OCI-LY7 (cell line): ENCODE measurements around the gene ANKRD45. TPM values are rescaled to one million over a fixed set of nuclear protein-coding genes. Genes with fewer than 3 reads are reported as not detected.
A peak's percentile ranks its signal among the peaks of the same experiment; 100 is the strongest.

Source experiments
- BruUV-seq: library from RNA; stranded (reverse); fragments of 400-500 nt; replicated peaks from 2 replicates; lab custom pipeline; 2021; lab: Mats Ljungman, UMichigan
- CTCF ChIA-PET: fragments of 300-600 bp; sonication (Branson Sonifier 250); formaldehyde crosslinking; loops from one replicate; lab custom pipeline; 2022; ENCODE audit warnings: antibody characterized with exemption; ENCODE audit not compliant: unreplicated experiment; lab: Charles Lee
- POLR2A ChIA-PET: fragments of 300-600 bp; sonication (Branson Sonifier 250); formaldehyde crosslinking; loops from one replicate; lab custom pipeline; 2022; ENCODE audit warnings: antibody characterized with exemption; lab: Charles Lee
- DNase-seq: peaks from one replicate; pipeline ENCODE4 v3.0.0-alpha.2; 2015; ENCODE audit warnings: low spot score
- H2AFZ ChIP-seq: fragments of 200-600 bp; sonication (generic), shearing (Covaris generic); 2 replicates; pipeline ENCODE4 v1.6.1; 2014; ENCODE audit warnings: mild to moderate bottlenecking, antibody characterized with exemption, low read length, moderate library complexity
- H3K27ac ChIP-seq: fragments of 200-600 bp; sonication (generic); 2 replicates; pipeline ENCODE4 v1.5.1; 2014; ENCODE audit warnings: mixed run types, low read depth, mild to moderate bottlenecking, moderate library complexity, low read length, inconsistent platforms; ENCODE audit not compliant: poor library complexity, severe bottlenecking
- H3K36me3 ChIP-seq: fragments of 200-600 bp; sonication (generic); 2 replicates; pipeline ENCODE4 v1.6.1; 2014; ENCODE audit warnings: mild to moderate bottlenecking, antibody characterized with exemption, low read length, moderate library complexity, mixed read lengths; ENCODE audit not compliant: insufficient read depth
- H3K4me1 ChIP-seq: fragments of 200-600 bp; sonication (generic); 2 replicates; pipeline ENCODE4 v1.5.1; 2014; ENCODE audit warnings: mild to moderate bottlenecking, low read length; ENCODE audit not compliant: insufficient read depth, poor library complexity, severe bottlenecking
- H3K4me2 ChIP-seq: fragments of 200-600 bp; sonication (generic); 2 replicates; pipeline ENCODE4 v1.6.1; 2014; ENCODE audit warnings: mild to moderate bottlenecking, low read length
- H3K4me3 ChIP-seq: fragments of 200-600 bp; sonication (generic); 2 replicates; pipeline ENCODE4 v1.5.1; 2014; ENCODE audit warnings: mild to moderate bottlenecking, low read depth, low read length; ENCODE audit not compliant: poor library complexity, severe bottlenecking
- H3K79me2 ChIP-seq: fragments of 200-600 bp; sonication (generic); 2 replicates; pipeline ENCODE4 v1.6.1; 2016; ENCODE audit warnings: low read depth, mild to moderate bottlenecking, low read length, moderate library complexity, mixed read lengths; ENCODE audit not compliant: insufficient read depth
- H3K9me2 ChIP-seq: fragments of 200-600 bp; sonication (generic); 2 replicates; pipeline ENCODE4 v1.6.1; 2016; ENCODE audit warnings: mild to moderate bottlenecking, low read length, mixed read lengths; ENCODE audit not compliant: insufficient read depth
- H3K9me3 ChIP-seq: fragments of 200-600 bp; sonication (generic); 2 replicates; pipeline ENCODE4 v1.6.1; 2014; ENCODE audit warnings: mild to moderate bottlenecking, mixed run types, low read length, mixed read lengths
- H4K20me1 ChIP-seq: fragments of 200-600 bp; sonication (generic); 2 replicates; pipeline ENCODE4 v1.6.1; 2014; ENCODE audit warnings: mild to moderate bottlenecking, antibody characterized with exemption, low read length, moderate library complexity, mixed read lengths; ENCODE audit not compliant: insufficient read depth
- EZH2phosphoT487 ChIP-seq: fragments of 200-600 bp; sonication (generic); IDR thresholded peaks from 2 replicates; pipeline ENCODE4 v1.6.1; 2018; ENCODE audit warnings: low read depth, borderline replicate concordance, mild to moderate bottlenecking, mixed run types, antibody characterized with exemption, low read length, moderate library complexity, mixed read lengths
- intact Hi-C: fragments of 100-400 bp; cut with micrococcal nuclease; formaldehyde crosslinking; loops from one replicate; pipeline ENCODE4 v1.10.0; 2022; ENCODE audit not compliant: unreplicated experiment
- total RNA-seq, 2 experiments: library from RNA; depleted of rRNA in 1 of 2; stranded (reverse); fragments of >200 nt in 1 of 2; shearing (Covaris generic) in 1 of 2; gene quantifications; 2 replicates each; pipeline ENCODE4 v1.2.3, GENCODE V29; 2014 to 2022
- TF ChIP-seq, protein P1 (sequence below): fragments of 200-600 bp; sonication (generic); conservative IDR thresholded peaks from 2 replicates; pipeline ENCODE4 v1.5.1; 2014; ENCODE audit warnings: mild to moderate bottlenecking, antibody characterized with exemption, low read length, moderate library complexity, mixed read lengths

Gene ANKRD45
- total RNA-seq, 2 experiments from 2014 or later: 0.30 TPM; not detected in 1

DNA sequence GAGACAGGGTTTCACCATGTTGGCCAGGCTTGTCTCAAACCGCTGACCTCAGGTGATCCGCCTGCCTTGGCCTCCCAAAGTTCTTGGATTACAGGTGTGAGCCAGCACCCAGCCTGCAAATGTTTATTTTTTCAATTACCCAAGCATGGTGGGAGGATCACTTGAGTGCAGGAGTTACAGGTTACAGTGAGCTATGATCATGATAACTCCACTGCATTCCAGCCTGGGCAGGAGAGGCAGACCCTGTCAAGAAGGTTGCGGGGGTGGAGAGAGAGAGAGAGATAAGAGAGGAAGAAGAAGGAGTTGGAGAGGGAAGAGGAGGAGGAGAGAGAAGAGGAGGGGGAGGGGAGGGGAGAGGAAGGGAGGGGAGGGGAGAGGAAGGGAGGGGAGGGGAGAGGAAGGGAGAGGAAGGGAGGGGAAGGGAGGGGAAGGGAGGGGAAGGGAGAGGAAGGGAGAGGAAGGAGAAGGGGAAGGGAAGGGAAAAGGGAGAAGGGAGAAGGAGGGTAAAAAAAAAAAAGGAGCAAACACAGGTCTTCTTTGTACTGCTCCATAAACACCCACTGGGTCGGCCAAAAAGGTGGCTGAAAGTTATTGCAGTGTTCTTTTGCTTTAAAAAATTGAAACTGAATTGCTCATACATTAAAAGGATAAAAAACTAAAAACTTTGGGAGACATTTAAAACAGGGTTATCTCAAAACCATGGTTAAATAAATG lies 61.0 kb downstream of the ANKRD45 start:
- Histone ChIP-seq H2AFZ (no peak overlapping the region), H3K4me3 (no peak overlapping the region), H3K4me2 (no peak overlapping the region), H3K4me1 (no peaks in the 10 kb centered on the region), H3K9me2 (no peaks in the 10 kb centered on the region), H3K27ac (no peak overlapping the region), H3K36me3 (no peaks in the 10 kb centered on the region), H3K79me2 (no peaks in the 10 kb centered on the region), H3K9me3 (no peaks in the 10 kb centered on the region), H4K20me1 (no peaks in the 10 kb centered on the region)
- DNase-seq: no peak
- POLR2A ChIA-PET: interaction anchor here (0.6 kb wide), 1 partner anchor 289 kb away, joined by 3 read pairs; no protein-coding TSS in a partner anchor
- BruUV-seq: no TSS peak
- intact Hi-C loops: no loop called here
- no peak for TF ChIP-seq EZH2phosphoT487
- TF ChIP-seq, protein P1, sequence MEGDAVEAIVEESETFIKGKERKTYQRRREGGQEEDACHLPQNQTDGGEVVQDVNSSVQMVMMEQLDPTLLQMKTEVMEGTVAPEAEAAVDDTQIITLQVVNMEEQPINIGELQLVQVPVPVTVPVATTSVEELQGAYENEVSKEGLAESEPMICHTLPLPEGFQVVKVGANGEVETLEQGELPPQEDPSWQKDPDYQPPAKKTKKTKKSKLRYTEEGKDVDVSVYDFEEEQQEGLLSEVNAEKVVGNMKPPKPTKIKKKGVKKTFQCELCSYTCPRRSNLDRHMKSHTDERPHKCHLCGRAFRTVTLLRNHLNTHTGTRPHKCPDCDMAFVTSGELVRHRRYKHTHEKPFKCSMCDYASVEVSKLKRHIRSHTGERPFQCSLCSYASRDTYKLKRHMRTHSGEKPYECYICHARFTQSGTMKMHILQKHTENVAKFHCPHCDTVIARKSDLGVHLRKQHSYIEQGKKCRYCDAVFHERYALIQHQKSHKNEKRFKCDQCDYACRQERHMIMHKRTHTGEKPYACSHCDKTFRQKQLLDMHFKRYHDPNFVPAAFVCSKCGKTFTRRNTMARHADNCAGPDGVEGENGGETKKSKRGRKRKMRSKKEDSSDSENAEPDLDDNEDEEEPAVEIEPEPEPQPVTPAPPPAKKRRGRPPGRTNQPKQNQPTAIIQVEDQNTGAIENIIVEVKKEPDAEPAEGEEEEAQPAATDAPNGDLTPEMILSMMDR: no peak
- CTCF ChIA-PET: no interaction called here

DNA sequence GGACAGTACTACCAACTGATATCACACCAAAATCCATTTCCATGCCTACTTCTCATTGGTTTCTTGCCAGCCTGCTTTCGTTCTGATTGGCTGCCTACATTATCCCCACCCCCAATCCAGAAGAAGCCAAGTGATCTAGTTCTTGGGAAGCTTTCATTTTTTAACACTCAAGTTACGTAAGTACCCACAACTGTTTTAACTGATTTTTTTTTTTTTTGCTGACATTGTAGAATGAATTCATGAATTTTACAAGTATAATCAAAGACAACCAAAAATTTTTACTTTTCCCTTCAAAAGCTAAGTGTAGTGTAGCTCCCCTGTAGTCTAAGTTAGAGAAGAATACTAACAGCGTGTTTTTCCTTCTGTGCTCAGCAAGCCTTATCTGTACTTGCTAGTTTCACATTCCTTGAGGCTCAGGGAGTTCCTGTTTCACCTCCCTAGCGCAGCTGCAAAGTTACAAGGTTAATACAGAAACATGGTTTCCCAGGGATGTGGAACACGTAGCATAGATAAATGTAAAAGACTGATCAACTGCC lies 66.5 kb downstream of the ANKRD45 start, which contains the start of gene SLC9C2:
SLC9C2 (minus strand) TSS at position 17 of the 536 bp plus-strand sequence. CDS start 1,296 bp downstream, outside the sequence.
- Histone ChIP-seq H3K9me3 (no peaks in the 10 kb centered on the region), H3K9me2 (no peaks in the 10 kb centered on the region), H3K36me3 (no peaks in the 10 kb centered on the region), H3K4me3 (no peak within 1 kb of the TSS), H3K27ac (no peak within 1 kb of the TSS), H4K20me1 (no peaks in the 10 kb centered on the region), H3K79me2 (no peaks in the 10 kb centered on the region), H2AFZ (no peak within 1 kb of the TSS), H3K4me1 (no peaks in the 10 kb centered on the region), H3K4me2 (no peak within 1 kb of the TSS)
- DNase-seq: peak; percentile 3
- CTCF ChIA-PET: no interaction called here
- BruUV-seq: no TSS peak
- POLR2A ChIA-PET: interaction anchor here (0.6 to 0.8 kb wide), 2 partner anchors 9 to 1007 kb away, joined by 3 read pairs; no protein-coding TSS in a partner anchor
- TF ChIP-seq, protein P1: no peak
- no peak for TF ChIP-seq EZH2phosphoT487
- intact Hi-C loops: no loop called here

DNA sequence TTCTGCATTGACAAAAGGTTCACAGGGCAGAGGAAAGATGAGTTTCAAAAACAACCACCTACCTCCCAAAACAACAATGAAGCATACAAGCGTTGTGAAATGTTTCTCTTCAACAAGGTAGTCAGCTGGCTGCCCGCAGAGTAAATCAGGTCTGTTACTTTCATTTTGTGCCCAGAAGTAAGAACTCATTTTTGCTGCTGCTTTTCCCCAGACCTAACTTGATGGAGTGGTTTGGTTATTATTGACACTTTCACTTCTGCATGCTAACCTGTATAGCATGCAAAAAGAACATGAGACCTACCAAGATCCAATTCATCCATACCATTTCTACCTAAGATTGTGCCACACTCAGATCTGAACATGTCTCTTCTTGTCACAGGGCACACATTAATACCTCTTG lies 68.1 kb downstream of the ANKRD45 start:
- H4K20me1 ChIP-seq: no peaks in the 10 kb centered on the region
- no peak overlapping the region for H3K4me3 ChIP-seq
- no peak overlapping the region for H3K27ac ChIP-seq
- no peak overlapping the region for H3K4me2 ChIP-seq
- H3K9me3 ChIP-seq: no peaks in the 10 kb centered on the region
- TF ChIP-seq, protein P1: no peak
- no peak for TF ChIP-seq EZH2phosphoT487
- no peaks in the 10 kb centered on the region for H3K4me1 ChIP-seq
- ChIA-PET CTCF (no interaction called here), POLR2A (no interaction called here)
- H3K79me2 ChIP-seq: no peaks in the 10 kb centered on the region
- no peak for DNase-seq
- H2AFZ ChIP-seq: no peak overlapping the region
- no peaks in the 10 kb centered on the region for H3K9me2 ChIP-seq
- BruUV-seq: no TSS peak
- intact Hi-C loops: no loop called here
- H3K36me3 ChIP-seq: no peaks in the 10 kb centered on the region
